CD14-positive monocyte (primary cell): ENCODE results near the gene FAM131A. TPM values are rescaled to one million over a fixed set of nuclear protein-coding genes. Genes with fewer than 3 reads are reported as not detected.

Experiments used
- DNase-seq, 3 donors: peaks; one replicate each; pipeline ENCODE4 v3.0.0-alpha.2; 2011 to 2022
- H2AFZ ChIP-seq: 2 replicates; pipeline ENCODE4 v1.6.0; 2012; ENCODE audit warnings: mild to moderate bottlenecking, low read depth, low read length, inconsistent platforms; ENCODE audit not compliant: insufficient read depth, poor library complexity, severe bottlenecking
- H3K27ac ChIP-seq, 2 donors: 1 replicate in 1 of 2; 2 replicates in 1 of 2; pipeline ENCODE4 v1.5.1; 2012 to 2013; ENCODE audit warnings: low read length in 2 of 2, control low read depth in 1 of 2, inconsistent platforms in 1 of 2, low read depth in 1 of 2, mild to moderate bottlenecking in 1 of 2
- H3K27me3 ChIP-seq, 2 donors: one replicate each; pipeline versions ENCODE4 v1.6.0 to v1.6.1; 2011 to 2013; ENCODE audit warnings: low read length in 2 of 2; ENCODE audit not compliant: control insufficient read depth in 2 of 2, insufficient read depth in 2 of 2
- H3K36me3 ChIP-seq, 2 donors: replicated peaks in 1 of 2; 1 replicate in 1 of 2; 2 replicates in 1 of 2; pipeline versions ENCODE4 v1.5.1 to v1.6.1; 2012 to 2013; ENCODE audit warnings: low read length in 2 of 2, control low read depth in 1 of 2, inconsistent platforms in 1 of 2, mild to moderate bottlenecking in 1 of 2; ENCODE audit not compliant: insufficient read depth in 2 of 2, control insufficient read depth in 1 of 2
- H3K4me1 ChIP-seq, 2 donors: 1 replicate in 1 of 2; 2 replicates in 1 of 2; pipeline versions ENCODE4 v1.5.1 to v1.6.1; 2012 to 2013; ENCODE audit warnings: low read length in 2 of 2, control low read depth in 1 of 2, inconsistent platforms in 1 of 2, mild to moderate bottlenecking in 1 of 2, moderate library complexity in 1 of 2; ENCODE audit not compliant: insufficient read depth in 2 of 2, control insufficient read depth in 1 of 2
- H3K4me2 ChIP-seq: replicated peaks from 2 replicates; pipeline ENCODE3; 2012; ENCODE audit warnings: low read length, moderate library complexity, mild to moderate bottlenecking; ENCODE audit not compliant: poor library complexity, severe bottlenecking; ENCODE audit errors: extremely low read depth
- H3K4me3 ChIP-seq, 3 experiments: fragments of 200-600 bp in 1 of 3; sonication (generic) in 1 of 3; replicated peaks in 1 of 3; 1 replicate in 2 of 3; 2 replicates in 1 of 3; pipeline ENCODE4 v1.5.1; 2011 to 2013; ENCODE audit warnings: low read length in 3 of 3, mild to moderate bottlenecking in 3 of 3, control low read depth in 2 of 3, low read depth in 2 of 3, inconsistent platforms in 1 of 3, moderate library complexity in 1 of 3
- H3K79me2 ChIP-seq: 2 replicates; pipeline ENCODE4 v1.6.0; 2012; ENCODE audit warnings: mild to moderate bottlenecking, control low read depth, inconsistent platforms, low read length, moderate library complexity; ENCODE audit not compliant: insufficient read depth
- H3K9ac ChIP-seq: 2 replicates; pipeline ENCODE4 v1.6.0; 2017; ENCODE audit warnings: low read length, mild to moderate bottlenecking; ENCODE audit not compliant: insufficient read depth, poor library complexity, severe bottlenecking
- H3K9me3 ChIP-seq, 2 donors: replicated peaks in 1 of 2; 1 replicate in 1 of 2; 2 replicates in 1 of 2; pipeline versions ENCODE4 v1.5.1 to v1.6.1; 2012 to 2013; ENCODE audit warnings: low read length in 2 of 2, control low read depth in 1 of 2; ENCODE audit not compliant: control insufficient read depth in 1 of 2, insufficient read depth in 1 of 2
- H4K20me1 ChIP-seq: 2 replicates; pipeline ENCODE4 v1.6.0; 2012; ENCODE audit warnings: mild to moderate bottlenecking, low read length, control low read depth, moderate library complexity; ENCODE audit not compliant: insufficient read depth
- H3K27ac Mint-ChIP-seq, 7 donors: one replicate each; pipeline ENCODE4 v1.8.0; 2020; ENCODE audit warnings: mild to moderate bottlenecking in 7 of 7, mixed read lengths in 7 of 7, moderate library complexity in 6 of 7, inconsistent platforms in 2 of 7
- H3K27me3 Mint-ChIP-seq, 3 donors: one replicate each; pipeline ENCODE4 v1.8.0; 2021 to 2022; ENCODE audit warnings: low read depth in 3 of 3, mild to moderate bottlenecking in 3 of 3, mixed read lengths in 3 of 3, moderate library complexity in 3 of 3, inconsistent platforms in 1 of 3
- H3K36me3 Mint-ChIP-seq, 2 donors: one replicate each; pipeline ENCODE4 v1.8.0; 2020; ENCODE audit warnings: mixed read lengths in 2 of 2, inconsistent platforms in 1 of 2, mild to moderate bottlenecking in 1 of 2
- H3K4me1 Mint-ChIP-seq: one replicate; pipeline ENCODE4 v1.8.0; 2020; ENCODE audit warnings: mild to moderate bottlenecking, mixed read lengths
- H3K4me3 Mint-ChIP-seq, 2 donors: one replicate each; pipeline ENCODE4 v1.8.0; 2020; ENCODE audit warnings: mild to moderate bottlenecking in 2 of 2, mixed read lengths in 2 of 2, moderate library complexity in 1 of 2
- H3K9me3 Mint-ChIP-seq, 7 donors: one replicate each; pipeline ENCODE4 v1.8.0; 2020 to 2022; ENCODE audit warnings: mixed read lengths in 7 of 7, mild to moderate bottlenecking in 6 of 7, moderate library complexity in 6 of 7, inconsistent platforms in 2 of 7
- WGBS: methylation state at CpG from one replicate; pipeline ENCODE4 v1.1.5; 2013; ENCODE audit warnings: missing lambda C conversion rate; ENCODE audit not compliant: insufficient coverage; 5-methylcytosine and 5-hydroxymethylcytosine counted together
- intact Hi-C, 2 donors: fragments of 100-400 bp; cut with micrococcal nuclease; formaldehyde crosslinking; loops; one replicate each; pipeline versions ENCODE4 v1.15.0 to v1.15.1; 2023
- polyA plus RNA-seq, 3 donors: library from polyadenylated mRNA; depleted of rRNA in 1 of 3; unstranded in 2 of 3; stranded (reverse) in 1 of 3; fragments of 300-500 nt in 2 of 3; fragments of >200 nt in 1 of 3; fragmentation: Illumina TruSeq in 2 of 3; gene quantifications; 1 replicate in 2 of 3; 2 replicates in 1 of 3; pipeline ENCODE4 v1.2.3, GENCODE V29; 2012 to 2021
- TF ChIP-seq, protein P1 (sequence below): fragments of 200-600 bp; IDR thresholded peaks from one replicate; pipeline ENCODE4 v1.8.0; 2022; ENCODE audit warnings: antibody characterized with exemption, mild to moderate bottlenecking

FAM131A gene
- polyA plus RNA-seq, 3 donors: 5.8 to 30.6 (median 7.7) TPM

DNA sequence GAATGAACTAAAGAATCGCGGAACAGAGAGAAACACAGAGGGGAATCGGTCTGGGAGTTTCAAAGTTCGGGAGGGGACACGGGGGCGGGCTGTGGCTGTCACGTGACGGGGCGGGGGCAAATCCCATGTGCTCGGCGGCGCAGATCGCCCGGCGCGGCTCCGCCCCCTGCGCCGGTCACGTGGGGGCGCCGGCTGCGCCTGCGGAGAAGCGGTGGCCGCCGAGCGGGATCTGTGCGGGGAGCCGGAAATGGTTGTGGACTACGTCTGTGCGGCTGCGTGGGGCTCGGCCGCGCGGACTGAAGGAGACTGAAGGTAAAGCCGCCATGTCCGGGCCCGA lies 23.1 kb upstream of the FAM131A start, which contains the start of gene EIF4G1:
Gene EIF4G1, plus strand, starts transcription at position 244 of the 337 bp plus-strand sequence. CDS start 1,191 bp downstream, outside the sequence.
- H3K27me3 Mint-ChIP-seq: peaks cover 0 to 3% (median 0%) of the 10 kb centered on the region in 3 donors
- H3K27ac Mint-ChIP-seq: peak within 1 kb of the TSS; percentile 82 to 97 (median 93)

DNA sequence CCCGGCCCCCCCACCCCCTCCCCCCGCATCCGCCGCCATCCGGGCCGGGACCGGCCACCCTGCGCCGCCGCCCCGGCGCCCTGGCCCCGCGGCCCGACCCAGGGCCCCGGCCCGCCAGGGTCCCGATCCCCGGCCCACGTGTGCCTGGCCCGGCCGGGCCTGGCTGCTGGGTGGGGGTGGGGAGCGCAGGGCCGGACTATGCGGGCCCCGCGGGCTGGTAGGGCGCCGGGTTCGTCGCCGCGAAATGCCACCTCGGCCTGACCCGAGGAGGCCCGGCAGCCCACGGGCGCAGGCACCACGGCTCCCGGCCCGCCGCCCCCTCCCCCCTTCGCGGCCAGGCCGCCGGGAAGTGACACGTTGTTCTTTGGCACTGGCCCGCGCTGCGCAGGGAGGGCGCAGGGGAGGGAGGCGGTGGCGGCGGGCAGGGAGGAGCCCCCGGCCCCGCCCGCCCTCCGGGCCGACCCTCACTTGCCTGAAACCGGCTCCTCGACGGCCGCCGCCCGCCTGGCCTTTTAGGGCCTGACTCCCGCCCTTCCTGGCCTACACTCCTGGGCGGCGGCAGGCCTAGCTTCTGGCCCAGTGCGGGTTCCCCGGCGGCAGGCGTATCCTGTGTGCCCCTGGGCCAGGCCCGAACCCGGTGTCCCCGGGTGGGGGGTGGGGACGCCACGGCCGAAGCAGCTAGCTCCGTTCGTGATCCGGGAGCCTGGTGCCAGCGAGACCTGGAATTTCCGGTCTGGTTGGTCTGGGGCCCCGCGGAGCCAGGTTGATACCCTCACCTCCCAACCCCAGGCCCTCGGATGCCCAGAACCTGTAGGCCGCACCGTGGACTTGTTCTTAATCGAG lies 22.5 kb upstream of the FAM131A start:
- H3K36me3 ChIP-seq: peaks cover 9 to 22% of the 10 kb centered on the region in 2 donors
- peak overlapping the region; percentile 89 to 93 for H3K4me3 Mint-ChIP-seq

More for the DNA sequence above, 23.1 kb upstream of the FAM131A start, which contains the start of gene EIF4G1:
- H3K36me3 Mint-ChIP-seq: peaks cover 20 to 26% of the 10 kb centered on the region in 2 donors
- peak within 1 kb of the TSS; percentile 91 to 94 for H3K27ac ChIP-seq
- under 1% methylated on average over 32 of the region's 40 CpGs for WGBS
- H3K4me3 Mint-ChIP-seq: peak within 1 kb of the TSS; percentile 89 to 93
- H2AFZ ChIP-seq: peak within 1 kb of the TSS; percentile 68
- DNase-seq: peak; percentile 89 to 96 (median 91)
- H3K79me2 ChIP-seq: peaks cover 47% of the 10 kb centered on the region
- H3K9me3 ChIP-seq: no peaks in the 10 kb centered on the region
- peaks cover 9 to 22% of the 10 kb centered on the region in 2 donors for H3K36me3 ChIP-seq
- TF ChIP-seq, protein P1, sequence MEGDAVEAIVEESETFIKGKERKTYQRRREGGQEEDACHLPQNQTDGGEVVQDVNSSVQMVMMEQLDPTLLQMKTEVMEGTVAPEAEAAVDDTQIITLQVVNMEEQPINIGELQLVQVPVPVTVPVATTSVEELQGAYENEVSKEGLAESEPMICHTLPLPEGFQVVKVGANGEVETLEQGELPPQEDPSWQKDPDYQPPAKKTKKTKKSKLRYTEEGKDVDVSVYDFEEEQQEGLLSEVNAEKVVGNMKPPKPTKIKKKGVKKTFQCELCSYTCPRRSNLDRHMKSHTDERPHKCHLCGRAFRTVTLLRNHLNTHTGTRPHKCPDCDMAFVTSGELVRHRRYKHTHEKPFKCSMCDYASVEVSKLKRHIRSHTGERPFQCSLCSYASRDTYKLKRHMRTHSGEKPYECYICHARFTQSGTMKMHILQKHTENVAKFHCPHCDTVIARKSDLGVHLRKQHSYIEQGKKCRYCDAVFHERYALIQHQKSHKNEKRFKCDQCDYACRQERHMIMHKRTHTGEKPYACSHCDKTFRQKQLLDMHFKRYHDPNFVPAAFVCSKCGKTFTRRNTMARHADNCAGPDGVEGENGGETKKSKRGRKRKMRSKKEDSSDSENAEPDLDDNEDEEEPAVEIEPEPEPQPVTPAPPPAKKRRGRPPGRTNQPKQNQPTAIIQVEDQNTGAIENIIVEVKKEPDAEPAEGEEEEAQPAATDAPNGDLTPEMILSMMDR: no peak
- intact Hi-C loops: loop anchor here (2.0 to 5.0 kb wide), 2 partner anchors 16 to 67 kb away; partner anchors contain the start of genes ALG3 (in 1 of the 2), EEF1AKMT4 (in 1 of the 2) and PSMD2 (in 1 of the 2)
- peak within 1 kb of the TSS; percentile 98 for H3K4me2 ChIP-seq
- peak within 1 kb of the TSS; percentile 93 for H3K9ac ChIP-seq
- peaks cover 32% of the 10 kb centered on the region for H3K4me1 Mint-ChIP-seq
- H3K4me1 ChIP-seq: peaks cover 48 to 52% of the 10 kb centered on the region in 2 donors
- H4K20me1 ChIP-seq: peaks cover 21% of the 10 kb centered on the region
- H3K27me3 ChIP-seq: no peaks in the 10 kb centered on the region
- H3K4me3 ChIP-seq: peak within 1 kb of the TSS; percentile 91 to 94 (median 93)
- H3K9me3 Mint-ChIP-seq: no peaks in the 10 kb centered on the region

More for the DNA sequence above, 22.5 kb upstream of the FAM131A start:
- H4K20me1 ChIP-seq: peaks cover 21% of the 10 kb centered on the region
- H3K27ac ChIP-seq: peak overlapping the region; percentile 91 to 94
- intact Hi-C loops: loop anchor here (2.0 to 5.0 kb wide), 2 partner anchors 16 to 68 kb away; partner anchors contain the start of genes ALG3 (in 1 of the 2), EEF1AKMT4 (in 1 of the 2) and PSMD2 (in 1 of the 2)
- peak overlapping the region; percentile 91 to 94 (median 93) for H3K4me3 ChIP-seq
- peak; percentile 21 to 66 (median 60) for DNase-seq
- peak overlapping the region; percentile 15 for H2AFZ ChIP-seq
- no peaks in the 10 kb centered on the region for H3K27me3 ChIP-seq
- WGBS: 2% methylated on average over 58 of the region's 89 CpGs
- H3K4me1 ChIP-seq: peaks cover 53 to 58% of the 10 kb centered on the region in 2 donors
- H3K9me3 Mint-ChIP-seq: no peaks in the 10 kb centered on the region
- peak overlapping the region; percentile 93 for H3K9ac ChIP-seq
- TF ChIP-seq, protein P1: no peak
- H3K27ac Mint-ChIP-seq: peak overlapping the region; percentile 82 to 97 (median 93)
- peaks cover 0 to 3% (median 0%) of the 10 kb centered on the region in 3 donors for H3K27me3 Mint-ChIP-seq
- peaks cover 19 to 21% of the 10 kb centered on the region in 2 donors for H3K36me3 Mint-ChIP-seq
- peaks cover 37% of the 10 kb centered on the region for H3K4me1 Mint-ChIP-seq
- H3K9me3 ChIP-seq: no peaks in the 10 kb centered on the region
- peak overlapping the region; percentile 98 for H3K4me2 ChIP-seq
- H3K79me2 ChIP-seq: peaks cover 52% of the 10 kb centered on the region
